GM21367 (cell line): ENCODE data around the gene SLC7A14.

ENCODE experiments used
- ATAC-seq: cut with Tn5 transposase; IDR thresholded peaks from one replicate; pipeline ENCODE4 v1.9.1; 2021; ENCODE audit not compliant: unreplicated experiment

SLC7A14 gene

GRCh38 chr3:170499562-170500156 is 86.2 kb downstream of the SLC7A14 start:
- ATAC-seq = no peak

GRCh38 chr3:170497207-170498095 is 88.4 kb downstream of the SLC7A14 start:
- no peak for ATAC-seq

- ATAC-seq = no peak
Observed at GRCh38 chr3:170496868-170497140, 89.1 kb downstream of the SLC7A14 start.

- ATAC-seq = no peak
Observed at GRCh38 chr3:170496026-170496867, 89.6 kb downstream of the SLC7A14 start.

- no peak for ATAC-seq
Observed at GRCh38 chr3:170494766-170495165, 91.1 kb downstream of the SLC7A14 start.

GRCh38 chr3:170493712-170494182 is 92.1 kb downstream of the SLC7A14 start:
- no peak for ATAC-seq

GRCh38 chr3:170491901-170492300 is 94.0 kb downstream of the SLC7A14 start:
- ATAC-seq = no peak

- ATAC-seq = no peak
Observed at GRCh38 chr3:170490828-170491560, 94.9 kb downstream of the SLC7A14 start.

- no peak for ATAC-seq
Observed at GRCh38 chr3:170488802-170489201, 97.1 kb downstream of the SLC7A14 start.

- ATAC-seq = no peak
Observed at GRCh38 chr3:170487031-170487430, 98.8 kb downstream of the SLC7A14 start.

- ATAC-seq = no peak
Observed at GRCh38 chr3:170486398-170486797, 99.5 kb downstream of the SLC7A14 start.

GRCh38 chr3:170485696-170486095 is 100.2 kb downstream of the SLC7A14 start:
- no peak for ATAC-seq

- no peak for ATAC-seq
Observed at GRCh38 chr3:170485294-170485693, 100.6 kb downstream of the SLC7A14 start.

- no peak for ATAC-seq
Observed at GRCh38 chr3:170484869-170485268, 101.0 kb downstream of the SLC7A14 start.

GRCh38 chr3:170483485-170484262 is 102.2 kb downstream of the SLC7A14 start:
- no peak for ATAC-seq

GRCh38 chr3:170482199-170482598 is 103.7 kb downstream of the SLC7A14 start:
- ATAC-seq = no peak

- ATAC-seq = no peak
Observed at GRCh38 chr3:170480111-170480510, 105.8 kb downstream of the SLC7A14 start.

- ATAC-seq = no peak
Observed at GRCh38 chr3:170477395-170477794, 108.5 kb downstream of the SLC7A14 start.

- ATAC-seq = no peak
Observed at GRCh38 chr3:170476291-170476690, 109.6 kb downstream of the SLC7A14 start.

- ATAC-seq = no peak
Observed at GRCh38 chr3:170475092-170475685, 110.7 kb downstream of the SLC7A14 start.
